GM12878 (cell line): ENCODE measurements around the gene SSU72. TPM values are rescaled to one million over a fixed set of nuclear protein-coding genes. Genes with fewer than 3 reads are reported as not detected.

Experiments used
- ATAC-seq: fragments of 200-7000 bp; cut with Tn5 transposase; 3 replicates; pipeline ENCODE4 v1.9.1; 2020; ENCODE audit warnings: mild to moderate bottlenecking, moderate library complexity
- BruUV-seq: library from RNA; stranded (reverse); fragments of 400-500 nt; replicated peaks from 2 replicates; lab custom pipeline; 2021; lab: Mats Ljungman, UMichigan
- CTCF ChIA-PET: fragments of 300-600 bp; sonication (Branson Sonifier 250); formaldehyde crosslinking; extraction: SDS; loops from one replicate; lab custom pipeline; 2021; ENCODE audit warnings: inconsistent platforms; lab: Yijun Ruan, JAX
- POLR2A ChIA-PET: fragments of 350-600 bp; formaldehyde crosslinking; extraction: SDS; loops from one replicate; lab custom pipeline; 2021; ENCODE audit warnings: inconsistent platforms; lab: Charles Lee
- RAD21 ChIA-PET: fragments of 300-600 bp; sonication (Branson Sonifier 250); formaldehyde crosslinking; loops from one replicate; lab custom pipeline; 2023; ENCODE audit warnings: antibody characterized with exemption; ENCODE audit not compliant: unreplicated experiment; lab: Charles Lee
- SMC1A ChIA-PET: fragments of 300-600 bp; sonication (Branson Sonifier 250); formaldehyde crosslinking; loops from one replicate; lab custom pipeline; 2023; ENCODE audit not compliant: unreplicated experiment, uncharacterized antibody; lab: Charles Lee
- DNase-seq: peaks from one replicate; pipeline ENCODE4 v3.0.0-alpha.2; 2011; ENCODE audit warnings: low read depth, low spot score
- FAIRE-seq: peaks from 3 replicates; lab custom pipeline; 2011; peaks lifted over from hg19 to GRCh38; lab: Jason Lieb, UNC
- H2AFZ ChIP-seq: 2 replicates; pipeline ENCODE4 v1.6.0; 2011; ENCODE audit warnings: low read depth, low read length, control low read depth; ENCODE audit not compliant: control insufficient read depth
- H3K27ac ChIP-seq: 2 replicates; pipeline ENCODE4 v1.5.1; 2011; ENCODE audit warnings: control low read depth; ENCODE audit not compliant: control insufficient read depth, insufficient read depth
- H3K27me3 ChIP-seq, 2 experiments: replicated peaks in 1 of 2; 2 replicates each; pipeline versions ENCODE4 v1.6.0 to v1.6.1; 2011; ENCODE audit warnings: low read length in 1 of 2; ENCODE audit not compliant: control insufficient read depth in 2 of 2, insufficient read depth in 2 of 2
- H3K36me3 ChIP-seq, 2 experiments: 2 replicates each; pipeline ENCODE4 v1.5.1; 2011; ENCODE audit warnings: low read length in 1 of 2; ENCODE audit not compliant: control insufficient read depth in 2 of 2, insufficient read depth in 2 of 2
- H3K4me1 ChIP-seq: 2 replicates; pipeline ENCODE4 v1.6.1; 2011; ENCODE audit warnings: mild to moderate bottlenecking, low read length, moderate library complexity, mixed read lengths; ENCODE audit not compliant: control insufficient read depth, insufficient read depth
- H3K4me2 ChIP-seq: 2 replicates; pipeline ENCODE4 v1.6.0; 2011; ENCODE audit warnings: control low read depth; ENCODE audit not compliant: control insufficient read depth, insufficient read depth
- H3K4me3 ChIP-seq: fragments of 200-600 bp; sonication (generic); 2 replicates; pipeline ENCODE4 v1.5.1; 2016
- H3K79me2 ChIP-seq: 2 replicates; pipeline ENCODE4 v1.6.0; 2011; ENCODE audit warnings: low read length; ENCODE audit not compliant: control insufficient read depth, insufficient read depth
- H3K9ac ChIP-seq: 2 replicates; pipeline ENCODE4 v1.8.0; 2011; ENCODE audit warnings: low read length, control low read depth, mixed read lengths; ENCODE audit not compliant: control insufficient read depth, insufficient read depth
- H3K9me3 ChIP-seq: replicated peaks from 3 replicates; pipeline ENCODE4 v1.5.1; 2011; ENCODE audit warnings: mild to moderate bottlenecking, low read length; ENCODE audit not compliant: control insufficient read depth, insufficient read depth
- H4K20me1 ChIP-seq: 2 replicates; pipeline ENCODE4 v1.6.0; 2011; ENCODE audit not compliant: control insufficient read depth, insufficient read depth
- CBFB ChIP-seq: IDR thresholded peaks from 2 replicates; pipeline ENCODE4 v1.6.1; 2016; ENCODE audit warnings: antibody characterized with exemption, low read depth
- CREM ChIP-seq: IDR thresholded peaks from 2 replicates; pipeline ENCODE4 v1.6.1; 2014; ENCODE audit warnings: antibody characterized with exemption, low read depth
- EGR1 ChIP-seq, 2 experiments: IDR thresholded peaks; 1 replicate in 1 of 2; 2 replicates in 1 of 2; pipeline ENCODE4 v1.6.1; 2011 to 2012; ENCODE audit warnings: low read depth in 2 of 2, low read length in 2 of 2, borderline replicate concordance in 1 of 2, mild to moderate bottlenecking in 1 of 2, moderate library complexity in 1 of 2
- HDGF ChIP-seq: fragments of 450-650 bp; IDR thresholded peaks from 2 replicates; pipeline ENCODE4 v1.6.1; 2016; ENCODE audit warnings: antibody characterized with exemption
- MTA3 ChIP-seq: IDR thresholded peaks from 2 replicates; pipeline ENCODE4 v1.6.1; 2012; ENCODE audit warnings: low read length, inconsistent platforms, borderline replicate concordance
- NBN ChIP-seq: fragments of 450-650 bp; IDR thresholded peaks from 2 replicates; pipeline ENCODE4 v1.6.1; 2016
- NFXL1 ChIP-seq: fragments of 450-650 bp; IDR thresholded peaks from 2 replicates; pipeline ENCODE4 v1.6.1; 2017; ENCODE audit warnings: antibody characterized with exemption, mild to moderate bottlenecking, borderline replicate concordance
- NR2C1 ChIP-seq: fragments of 450-650 bp; IDR thresholded peaks from 2 replicates; pipeline ENCODE4 v1.6.1; 2017; ENCODE audit warnings: antibody characterized with exemption, mild to moderate bottlenecking, moderate library complexity
- PML ChIP-seq: IDR thresholded peaks from 2 replicates; pipeline ENCODE4 v1.6.1; 2012; ENCODE audit warnings: low read length, inconsistent platforms
- SMAD5 ChIP-seq: IDR thresholded peaks from 2 replicates; pipeline ENCODE4 v1.6.1; 2016; ENCODE audit warnings: antibody characterized with exemption, low read depth
- SPI1 ChIP-seq: IDR thresholded peaks from 2 replicates; pipeline ENCODE4 v1.6.1; 2011; ENCODE audit warnings: low read depth, mild to moderate bottlenecking, low read length, moderate library complexity, borderline replicate concordance; ENCODE audit not compliant: insufficient read depth
- SRF ChIP-seq, 2 experiments: IDR thresholded peaks; 2 replicates each; pipeline ENCODE4 v1.6.1; 2011; ENCODE audit warnings: low read depth in 2 of 2, low read length in 2 of 2, mild to moderate bottlenecking in 1 of 2, moderate library complexity in 1 of 2
- WRNIP1 ChIP-seq: IDR thresholded peaks from 2 replicates; pipeline ENCODE4 v1.6.1; 2011; ENCODE audit warnings: low read depth, low read length, improper control_type of control experiment, borderline replicate concordance
- YBX1 ChIP-seq: fragments of 450-650 bp; IDR thresholded peaks from 2 replicates; pipeline ENCODE4 v1.6.1; 2016; ENCODE audit warnings: antibody characterized with exemption
- ZNF217 ChIP-seq: fragments of 450-650 bp; IDR thresholded peaks from 2 replicates; pipeline ENCODE4 v1.6.1; 2017; ENCODE audit warnings: antibody characterized with exemption, mild to moderate bottlenecking
- ZZZ3 ChIP-seq: IDR thresholded peaks from 2 replicates; pipeline ENCODE4 v1.6.1; 2011; ENCODE audit warnings: low read depth; ENCODE audit not compliant: control insufficient read depth, insufficient read length
- WGBS: methylation state at CpG from one replicate; pipeline ENCODE4 v1.1.6; 2016; ENCODE audit warnings: low lambda C conversion rate; ENCODE audit not compliant: insufficient replicate concordance, insufficient coverage; ENCODE audit errors: missing lambda C conversion rate; 5-methylcytosine and 5-hydroxymethylcytosine counted together
- in situ Hi-C: fragments of 300-500 bp; cut with MboI; formaldehyde crosslinking; loops from 9 replicates; pipeline ENCODE4 v1.14.3; 2018; ENCODE audit warnings: mixed read lengths
- intact Hi-C: fragments of 100-400 bp; cut with micrococcal nuclease; formaldehyde crosslinking; loops from one replicate; pipeline ENCODE4 v1.14.2; 2022; ENCODE audit not compliant: unreplicated experiment
- polyA plus RNA-seq, 11 experiments: library from polyadenylated mRNA; depleted of rRNA in 4 of 11; unstranded in 6 of 11; stranded (reverse) in 5 of 11; fragments of >200 nt; fragmentation: Nextera tagmentation in 4 of 11; fragmentation: Illumina TruSeq in 1 of 11; extraction: Ambion mirVana in 4 of 11; extraction: Trizol in 1 of 11; gene quantifications; 1 replicate in 1 of 11; 2 replicates in 10 of 11; pipeline versions ENCODE4 v1.2.1 to v1.2.3, GENCODE V29; 2011 to 2016; ENCODE audit warnings: inconsistent platforms in 2 of 11, missing spikeins in 2 of 11, low read depth in 1 of 11
- total RNA-seq, 4 experiments: library from RNA; depleted of rRNA in 3 of 4; stranded (reverse); fragments of >200 nt in 3 of 4; fragmentation: Illumina TruSeq in 1 of 4; extraction: Trizol in 1 of 4; gene quantifications; 2 replicates each; pipeline versions ENCODE4 v1.2.1 to v1.2.3, GENCODE V29; 2013 to 2021
- TF ChIP-seq, protein P1 (sequence below): fragments of 450-650 bp; IDR thresholded peaks from 2 replicates; pipeline ENCODE4 v1.6.1; 2018; ENCODE audit warnings: mild to moderate bottlenecking, low read depth, moderate library complexity; ENCODE audit not compliant: partially characterized antibody

The SSU72 gene
- total and polyA plus RNA-seq, 10 of the 15 experiments (the other 5 are each of a cell fraction or from before 2014, with no cell fraction given) = 28.6 to 172 (median 67.7) TPM

DNA sequence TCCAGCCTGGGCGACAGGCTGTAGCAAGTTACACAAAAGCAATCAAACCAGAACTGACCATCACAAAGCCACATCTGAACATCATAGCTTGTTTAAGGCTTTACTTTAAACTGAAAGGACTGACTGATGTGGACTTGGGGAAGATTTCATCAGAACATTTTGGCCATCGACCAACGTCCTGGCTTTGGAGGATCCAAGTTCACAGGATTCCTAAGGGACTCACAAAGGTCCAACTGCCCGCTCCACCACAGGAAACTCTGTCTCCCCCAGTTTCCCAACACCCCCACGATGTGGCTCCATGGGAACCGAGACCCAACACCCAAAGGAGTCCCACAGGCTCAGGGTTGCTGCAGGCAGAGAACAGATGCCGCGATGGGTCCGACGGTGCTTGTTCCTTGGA lies 9.3 kb downstream of the SSU72 start:
- Histone ChIP-seq H3K79me2 (peaks cover 43% of the 10 kb centered on the region), H4K20me1 (peaks cover 22% of the 10 kb centered on the region), H3K27me3 (no peaks in the 10 kb centered on the region), H3K4me3 (no peak overlapping the region), H3K9me3 (no peaks in the 10 kb centered on the region), H2AFZ (no peak overlapping the region), H3K4me1 (no peaks in the 10 kb centered on the region), H3K36me3 (peaks cover 27 to 47% of the 10 kb centered on the region in 2 experiments), H3K4me2 (no peak overlapping the region), H3K27ac (no peak overlapping the region), H3K9ac (no peak overlapping the region)
- no peak for TF ChIP-seq ZNF217
- TF ChIP-seq SRF (IDR thresholded peaks at IDR 0.05; ENCODE audit: low read depth in 2 of 2, low read length in 2 of 2) = no peak
- TF ChIP-seq MTA3 = no peak
- no peak for TF ChIP-seq HDGF
- TF ChIP-seq EGR1 (IDR thresholded peaks at IDR 0.05; ENCODE audit: borderline replicate concordance in 1 of 2, low read depth in 2 of 2, low read length in 2 of 2) = no peak
- TF ChIP-seq WRNIP1 = no peak
- no peak for TF ChIP-seq PML
- TF ChIP-seq NBN = no peak
- TF ChIP-seq ZZZ3 = no peak
- no peak for TF ChIP-seq SMAD5
- TF ChIP-seq NFXL1 = no peak
- TF ChIP-seq, protein P1, sequence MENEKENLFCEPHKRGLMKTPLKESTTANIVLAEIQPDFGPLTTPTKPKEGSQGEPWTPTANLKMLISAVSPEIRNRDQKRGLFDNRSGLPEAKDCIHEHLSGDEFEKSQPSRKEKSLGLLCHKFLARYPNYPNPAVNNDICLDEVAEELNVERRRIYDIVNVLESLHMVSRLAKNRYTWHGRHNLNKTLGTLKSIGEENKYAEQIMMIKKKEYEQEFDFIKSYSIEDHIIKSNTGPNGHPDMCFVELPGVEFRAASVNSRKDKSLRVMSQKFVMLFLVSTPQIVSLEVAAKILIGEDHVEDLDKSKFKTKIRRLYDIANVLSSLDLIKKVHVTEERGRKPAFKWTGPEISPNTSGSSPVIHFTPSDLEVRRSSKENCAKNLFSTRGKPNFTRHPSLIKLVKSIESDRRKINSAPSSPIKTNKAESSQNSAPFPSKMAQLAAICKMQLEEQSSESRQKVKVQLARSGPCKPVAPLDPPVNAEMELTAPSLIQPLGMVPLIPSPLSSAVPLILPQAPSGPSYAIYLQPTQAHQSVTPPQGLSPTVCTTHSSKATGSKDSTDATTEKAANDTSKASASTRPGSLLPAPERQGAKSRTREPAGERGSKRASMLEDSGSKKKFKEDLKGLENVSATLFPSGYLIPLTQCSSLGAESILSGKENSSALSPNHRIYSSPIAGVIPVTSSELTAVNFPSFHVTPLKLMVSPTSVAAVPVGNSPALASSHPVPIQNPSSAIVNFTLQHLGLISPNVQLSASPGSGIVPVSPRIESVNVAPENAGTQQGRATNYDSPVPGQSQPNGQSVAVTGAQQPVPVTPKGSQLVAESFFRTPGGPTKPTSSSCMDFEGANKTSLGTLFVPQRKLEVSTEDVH = no peak
- TF ChIP-seq NR2C1 = no peak
- TF ChIP-seq CREM = no peak
- TF ChIP-seq YBX1 = no peak
- no peak for TF ChIP-seq SPI1
- TF ChIP-seq CBFB = no peak
- CTCF ChIA-PET = no interaction called here
- in situ Hi-C loops = no loop called here
- intact Hi-C loops = no loop called here
- DNase-seq (no peak), FAIRE-seq (no peak), ATAC-seq (no peak)
- POLR2A ChIA-PET = no interaction called here
- SMC1A ChIA-PET = interaction anchor here (1.5 kb wide), 1 partner anchor 8 kb away, joined by 4 read pairs; no protein-coding TSS in a partner anchor
- RAD21 ChIA-PET = no interaction called here
- WGBS = 96% methylated on average over 10 of the region's 10 CpGs
- BruUV-seq = no TSS peak
